Neural cell (in vitro differentiated cells): ENCODE measurements around the gene SNRNP35. TPM values are rescaled to one million over a fixed set of nuclear protein-coding genes. Genes with fewer than 3 reads are reported as not detected.
"Not testable (repeated sequence)": the region's sequence is repeated elsewhere in the genome, so short reads cannot be mapped to it uniquely, and the experiment has no call there.

Experiments used
- H2AFZ ChIP-seq: fragments of 200-600, 300-800 bp; sonication (generic), shearing (Covaris generic); 2 replicates; pipeline ENCODE4 v1.6.0; 2014; ENCODE audit warnings: low read depth, mild to moderate bottlenecking, antibody characterized with exemption, low read length, moderate library complexity
- H3F3A ChIP-seq: fragments of 200-600 bp; shearing (Covaris generic); 2 replicates; pipeline ENCODE4 v1.6.1; 2016; ENCODE audit warnings: mild to moderate bottlenecking, moderate library complexity, mixed read lengths, antibody characterized with exemption, low read length; ENCODE audit not compliant: insufficient read depth, poor library complexity, severe bottlenecking
- H3K27ac ChIP-seq: fragments of 200-600, 300-800 bp; sonication (generic), shearing (Covaris generic); 2 replicates; pipeline ENCODE4 v1.5.1; 2014; ENCODE audit warnings: mild to moderate bottlenecking, low read length, moderate library complexity
- H3K27me3 ChIP-seq: fragments of 300-800, 200-600 bp; sonication (generic), shearing (Covaris generic); 2 replicates; pipeline ENCODE4 v1.6.0; 2014; ENCODE audit warnings: mild to moderate bottlenecking, low read depth, low read length, moderate library complexity; ENCODE audit not compliant: insufficient read depth
- H3K36me3 ChIP-seq: fragments of 300-800, 200-600 bp; sonication (generic), shearing (Covaris generic); 2 replicates; pipeline ENCODE4 v1.5.1; 2014; ENCODE audit warnings: mild to moderate bottlenecking, antibody characterized with exemption, low read length, moderate library complexity; ENCODE audit not compliant: insufficient read depth
- H3K4me2 ChIP-seq: fragments of 300-800, 200-600 bp; sonication (generic), shearing (Covaris generic); 2 replicates; pipeline ENCODE4 v1.6.0; 2014; ENCODE audit warnings: mild to moderate bottlenecking, low read length
- H3K4me3 ChIP-seq: fragments of 300-800, 200-600 bp; sonication (generic), shearing (Covaris generic); 2 replicates; pipeline ENCODE4 v1.5.1; 2014; ENCODE audit warnings: mild to moderate bottlenecking, low read length, moderate library complexity
- H3K79me2 ChIP-seq: fragments of 200-600 bp; shearing (Covaris generic); replicated peaks from 2 replicates; pipeline ENCODE4 v1.6.0; 2014; ENCODE audit warnings: mild to moderate bottlenecking, low read length, moderate library complexity; ENCODE audit not compliant: insufficient read depth
- H3K9ac ChIP-seq: fragments of 300-800, 200-600 bp; sonication (generic), shearing (Covaris generic); 2 replicates; pipeline ENCODE4 v1.6.1; 2016; ENCODE audit warnings: mild to moderate bottlenecking, low read length, mixed read lengths
- H3K9me2 ChIP-seq: fragments of 200-600 bp; shearing (Covaris generic); 2 replicates; pipeline ENCODE4 v1.6.1; 2016; ENCODE audit warnings: mild to moderate bottlenecking, low read length, mixed read lengths; ENCODE audit not compliant: insufficient read depth
- H3K9me3 ChIP-seq: fragments of 200-600, 300-800 bp; sonication (generic), shearing (Covaris generic); 2 replicates; pipeline ENCODE4 v1.6.1; 2016; ENCODE audit warnings: mild to moderate bottlenecking, mixed run types, low read length, moderate library complexity, mixed read lengths
- H4K20me1 ChIP-seq: fragments of 200-600 bp; shearing (Covaris generic); 2 replicates; pipeline ENCODE4 v1.6.1; 2016; ENCODE audit warnings: mild to moderate bottlenecking, mixed run types; ENCODE audit not compliant: insufficient read depth
- CTCF ChIP-seq: fragments of 450-650 bp; IDR thresholded peaks from 2 replicates; pipeline ENCODE4 v1.5.1; 2014; ENCODE audit warnings: antibody characterized with exemption, mild to moderate bottlenecking, moderate library complexity; ENCODE audit not compliant: poor library complexity, severe bottlenecking
- EP300 ChIP-seq: fragments of 450-650 bp; conservative IDR thresholded peaks from 2 replicates; pipeline ENCODE4 v1.6.1; 2014; ENCODE audit warnings: antibody characterized with exemption, mild to moderate bottlenecking, moderate library complexity; ENCODE audit not compliant: poor library complexity, severe bottlenecking
- EZH2 ChIP-seq: fragments of 200-600, 300-800 bp; shearing (Covaris generic), sonication (generic); IDR thresholded peaks from 2 replicates; pipeline ENCODE4 v1.6.1; 2014; ENCODE audit warnings: antibody characterized with exemption, low read length, borderline replicate concordance, mild to moderate bottlenecking; ENCODE audit not compliant: insufficient read depth, poor library complexity, severe bottlenecking
- MXI1 ChIP-seq: fragments of 450-650 bp; conservative IDR thresholded peaks from 2 replicates; pipeline ENCODE4 v1.6.1; 2014; ENCODE audit warnings: antibody characterized with exemption, mild to moderate bottlenecking; ENCODE audit not compliant: poor library complexity, severe bottlenecking
- POLR2AphosphoS5 ChIP-seq: IDR thresholded peaks from 2 replicates; pipeline ENCODE4 v1.6.1; 2012
- RAD21 ChIP-seq: fragments of 450-650 bp; conservative IDR thresholded peaks from 2 replicates; pipeline ENCODE4 v1.6.1; 2014; ENCODE audit warnings: antibody characterized with exemption, mild to moderate bottlenecking, moderate library complexity
- REST ChIP-seq: IDR thresholded peaks from 2 replicates; pipeline ENCODE4 v1.6.1; 2012; ENCODE audit warnings: borderline replicate concordance
- SMC3 ChIP-seq: fragments of 450-650 bp; conservative IDR thresholded peaks from 2 replicates; pipeline ENCODE4 v1.6.1; 2014; ENCODE audit warnings: antibody characterized with exemption, mild to moderate bottlenecking, moderate library complexity; ENCODE audit not compliant: poor library complexity
- TAF1 ChIP-seq: IDR thresholded peaks from 2 replicates; pipeline ENCODE4 v1.6.1; 2012; ENCODE audit warnings: low read depth
- polyA plus RNA-seq: library from polyadenylated mRNA; depleted of rRNA; stranded (reverse); fragments of >200 nt; gene quantifications from 2 replicates; pipeline ENCODE4 v1.2.3, GENCODE V29; 2014

The SNRNP35 gene
- polyA plus RNA-seq, 1 donor from 2014 or later: 22.7 TPM

- no peaks in the 10 kb centered on the region for H3K27me3 ChIP-seq
- no peak overlapping the region for H3K9ac ChIP-seq
- TF ChIP-seq TAF1: no peak
- TF ChIP-seq EP300: no peak
- TF ChIP-seq EZH2: no peak
- no peak for TF ChIP-seq REST
- no peak for TF ChIP-seq SMC3
- no peak for TF ChIP-seq MXI1
- TF ChIP-seq RAD21: no peak
- no peak for TF ChIP-seq CTCF
- TF ChIP-seq POLR2AphosphoS5: no peak
- no peaks in the 10 kb centered on the region for H4K20me1 ChIP-seq
- no peak overlapping the region for H3K4me2 ChIP-seq
- H3K79me2 ChIP-seq: no peaks in the 10 kb centered on the region
- no peaks in the 10 kb centered on the region for H3K36me3 ChIP-seq
- H3K4me3 ChIP-seq: no peak overlapping the region
- no peaks in the 10 kb centered on the region for H3F3A ChIP-seq
- no peak overlapping the region for H3K27ac ChIP-seq
- no peaks in the 10 kb centered on the region for H3K9me2 ChIP-seq
- H2AFZ ChIP-seq: no peak overlapping the region
- H3K9me3 ChIP-seq: no peaks in the 10 kb centered on the region
Measured at GRCh38 chr12:123479442-123480180, 21.7 kb downstream of the SNRNP35 start.

GRCh38 chr12:123481251-123481650 is 23.3 kb downstream of the SNRNP35 start:
- not testable (repeated sequence) for H3K36me3 ChIP-seq, H3K9me3 ChIP-seq, H4K20me1 ChIP-seq, H3K4me2 ChIP-seq, H3K27me3 ChIP-seq, H3F3A ChIP-seq, H3K27ac ChIP-seq, H3K9me2 ChIP-seq, H3K9ac ChIP-seq, H3K4me3 ChIP-seq, H2AFZ ChIP-seq, H3K79me2 ChIP-seq
